Activated T-helper 2 cell treated with anti-CD3 and anti-CD28 coated beads, Interferon-gamma antibody, Interleukin-2, Interleukin-4, amounts not matched to agents 10 μg/mL and 5 μg/mL and 100 μg/mL, durations not matched to agents 14 hours and 24 hours and 36 hours (primary cell): Measurements from ENCODE around the gene RWDD1. TPM values are rescaled to one million over a fixed set of nuclear protein-coding genes. Genes with fewer than 3 reads are reported as not detected.

Experiments
- DNase-seq: peaks from one replicate; pipeline ENCODE4 v3.0.0; 2021; ENCODE audit warnings: low spot score
- H3K27ac Mint-ChIP-seq: one replicate; pipeline ENCODE4 v1.8.0; 2021; ENCODE audit warnings: mixed read lengths
- H3K27me3 Mint-ChIP-seq: one replicate; pipeline ENCODE4 v1.8.0; 2021; ENCODE audit warnings: low read depth, mixed read lengths
- H3K36me3 Mint-ChIP-seq: one replicate; pipeline ENCODE4 v1.8.0; 2021; ENCODE audit warnings: low read depth, mixed read lengths
- H3K4me1 Mint-ChIP-seq: one replicate; pipeline ENCODE4 v1.8.0; 2021; ENCODE audit warnings: low read depth, mixed read lengths
- H3K4me3 Mint-ChIP-seq: one replicate; pipeline ENCODE4 v1.8.0; 2021; ENCODE audit warnings: low read depth, mild to moderate bottlenecking, moderate library complexity, mixed read lengths
- H3K9me3 Mint-ChIP-seq: one replicate; pipeline ENCODE4 v1.8.0; 2021; ENCODE audit warnings: mixed read lengths
- intact Hi-C: fragments of 100-400 bp; cut with micrococcal nuclease; formaldehyde crosslinking; loops from one replicate; pipeline ENCODE4 v1.15.1; 2023
- total RNA-seq: library from RNA; stranded (reverse); gene quantifications from 2 replicates; pipeline ENCODE4 v1.2.3, GENCODE V29; 2022

The RWDD1 gene
- 40.6 and 42.1 TPM in 2 replicates for total RNA-seq

- Mint-ChIP-seq H3K9me3 (no peaks in the 10 kb centered on the region), H3K36me3 (peaks cover 13% of the 10 kb centered on the region), H3K27me3 (peaks cover 6% of the 10 kb centered on the region), H3K4me1 (peaks cover 31% of the 10 kb centered on the region), H3K27ac (peak within 1 kb of the TSS; percentile 96), H3K4me3 (peak within 1 kb of the TSS; percentile 93)
- intact Hi-C loops: loop anchor here (1.0 to 5.0 kb wide), 6 partner anchors 97 to 470 kb away; partner anchors contain the start of genes KPNA5, NT5DC1, TSPYL1 and TSPYL4
- peak; percentile 98 for DNase-seq
Measured at GRCh38 chr6:116570856-116571682, at the start of gene RWDD1. TSS of gene RWDD1 (plus strand) at chr6:116571504. CDS start at chr6:116571583, 79 bp downstream.

GRCh38 chr6:116522896-116523295 is 48.4 kb upstream of the RWDD1 start:
- intact Hi-C loops: no loop called here
- no peaks in the 10 kb centered on the region for H3K9me3 Mint-ChIP-seq
- no peaks in the 10 kb centered on the region for H3K4me1 Mint-ChIP-seq
- DNase-seq: no peak
- H3K27ac Mint-ChIP-seq: no peak overlapping the region
- H3K27me3 Mint-ChIP-seq: peaks cover 28% of the 10 kb centered on the region
- H3K4me3 Mint-ChIP-seq: no peak overlapping the region
- no peaks in the 10 kb centered on the region for H3K36me3 Mint-ChIP-seq

GRCh38 chr6:116524236-116524635 is 47.1 kb upstream of the RWDD1 start:
- intact Hi-C loops: no loop called here
- Mint-ChIP-seq H3K27ac (no peak overlapping the region), H3K36me3 (no peaks in the 10 kb centered on the region), H3K27me3 (peaks cover 31% of the 10 kb centered on the region), H3K9me3 (no peaks in the 10 kb centered on the region), H3K4me1 (no peaks in the 10 kb centered on the region), H3K4me3 (no peak overlapping the region)
- DNase-seq: no peak

- intact Hi-C loops: no loop called here
- no peaks in the 10 kb centered on the region for H3K9me3 Mint-ChIP-seq
Measured at GRCh38 chr6:116528133-116528532, 43.2 kb upstream of the RWDD1 start.

GRCh38 chr6:116528780-116529179 is 42.5 kb upstream of the RWDD1 start:
- Mint-ChIP-seq H3K27ac (no peak overlapping the region), H3K4me1 (no peaks in the 10 kb centered on the region), H3K4me3 (no peak overlapping the region), H3K27me3 (peaks cover 52% of the 10 kb centered on the region), H3K36me3 (no peaks in the 10 kb centered on the region), H3K9me3 (no peaks in the 10 kb centered on the region)
- no peak for DNase-seq
- intact Hi-C loops: no loop called here

More at GRCh38 chr6:116528133-116528532, 43.2 kb upstream of the RWDD1 start:
- no peak overlapping the region for H3K27ac Mint-ChIP-seq
- H3K4me3 Mint-ChIP-seq: no peak overlapping the region
- DNase-seq: no peak
- H3K36me3 Mint-ChIP-seq: no peaks in the 10 kb centered on the region
- H3K27me3 Mint-ChIP-seq: peaks cover 50% of the 10 kb centered on the region
- H3K4me1 Mint-ChIP-seq: no peaks in the 10 kb centered on the region

GRCh38 chr6:116529466-116530290 is 41.6 kb upstream of the RWDD1 start:
- intact Hi-C loops: loop anchor here (5.0 kb wide), 2 partner anchors 157 to 262 kb away; partner anchors contain the start of gene DSE
- no peak overlapping the region for H3K4me3 Mint-ChIP-seq
- H3K27ac Mint-ChIP-seq: no peak overlapping the region
- H3K9me3 Mint-ChIP-seq: no peaks in the 10 kb centered on the region
- no peak for DNase-seq
- H3K27me3 Mint-ChIP-seq: peaks cover 61% of the 10 kb centered on the region
- no peaks in the 10 kb centered on the region for H3K4me1 Mint-ChIP-seq
- H3K36me3 Mint-ChIP-seq: no peaks in the 10 kb centered on the region

GRCh38 chr6:116530436-116530835 is 40.9 kb upstream of the RWDD1 start:
- H3K27me3 Mint-ChIP-seq: peaks cover 63% of the 10 kb centered on the region
- H3K36me3 Mint-ChIP-seq: no peaks in the 10 kb centered on the region
- no peaks in the 10 kb centered on the region for H3K9me3 Mint-ChIP-seq
- intact Hi-C loops: loop anchor here (5.0 kb wide), 2 partner anchors 158 to 263 kb away; partner anchors contain the start of gene DSE
- no peak overlapping the region for H3K4me3 Mint-ChIP-seq
- no peak overlapping the region for H3K27ac Mint-ChIP-seq
- H3K4me1 Mint-ChIP-seq: no peaks in the 10 kb centered on the region
- DNase-seq: no peak

- DNase-seq: peak; percentile 34
- no peaks in the 10 kb centered on the region for H3K9me3 Mint-ChIP-seq
- peaks cover 1% of the 10 kb centered on the region for H3K4me1 Mint-ChIP-seq
- no peak overlapping the region for H3K4me3 Mint-ChIP-seq
- H3K36me3 Mint-ChIP-seq: no peaks in the 10 kb centered on the region
- peaks cover 53% of the 10 kb centered on the region for H3K27me3 Mint-ChIP-seq
- H3K27ac Mint-ChIP-seq: no peak overlapping the region
- intact Hi-C loops: loop anchor here (1.0 to 5.0 kb wide), 5 partner anchors 88 to 313 kb away; partner anchors contain the start of gene DSE
Measured at GRCh38 chr6:116531675-116532570, 39.4 kb upstream of the RWDD1 start.

GRCh38 chr6:116533233-116533957 is 37.9 kb upstream of the RWDD1 start:
- Mint-ChIP-seq H3K4me3 (no peak overlapping the region), H3K4me1 (peaks cover 1% of the 10 kb centered on the region), H3K27ac (no peak overlapping the region), H3K9me3 (no peaks in the 10 kb centered on the region), H3K36me3 (no peaks in the 10 kb centered on the region), H3K27me3 (peaks cover 52% of the 10 kb centered on the region)
- intact Hi-C loops: loop anchor here (2.0 to 5.0 kb wide), 3 partner anchors 161 to 315 kb away; partner anchors contain the start of gene DSE
- DNase-seq: no peak

GRCh38 chr6:116535109-116535508 is 36.2 kb upstream of the RWDD1 start:
- Mint-ChIP-seq H3K27me3 (peaks cover 46% of the 10 kb centered on the region), H3K36me3 (no peaks in the 10 kb centered on the region), H3K4me3 (no peak overlapping the region), H3K4me1 (peaks cover 1% of the 10 kb centered on the region), H3K9me3 (no peaks in the 10 kb centered on the region), H3K27ac (no peak overlapping the region)
- DNase-seq: no peak
- intact Hi-C loops: loop anchor here (5.0 kb wide), 1 partner anchor 112 kb away; no protein-coding TSS in a partner anchor

GRCh38 chr6:116536216-116536621 is 35.1 kb upstream of the RWDD1 start:
- no peaks in the 10 kb centered on the region for H3K36me3 Mint-ChIP-seq

More at GRCh38 chr6:116536216-116536621, 35.1 kb upstream of the RWDD1 start:
- H3K27ac Mint-ChIP-seq: no peak overlapping the region
- H3K4me3 Mint-ChIP-seq: no peak overlapping the region
- H3K27me3 Mint-ChIP-seq: peaks cover 48% of the 10 kb centered on the region
- peaks cover 1% of the 10 kb centered on the region for H3K4me1 Mint-ChIP-seq
- no peaks in the 10 kb centered on the region for H3K9me3 Mint-ChIP-seq
- intact Hi-C loops: loop anchor here (1.0 to 5.0 kb wide), 2 partner anchors 25 to 111 kb away; no protein-coding TSS in a partner anchor
- DNase-seq: no peak
